GM21723 (cell line): ENCODE results near the gene TSHR.

Source experiments
- ATAC-seq: cut with Tn5 transposase; IDR thresholded peaks from one replicate; pipeline ENCODE4 v1.9.1; 2021; ENCODE audit warnings: mild to moderate bottlenecking, moderate library complexity; ENCODE audit not compliant: unreplicated experiment

The TSHR gene

DNA sequence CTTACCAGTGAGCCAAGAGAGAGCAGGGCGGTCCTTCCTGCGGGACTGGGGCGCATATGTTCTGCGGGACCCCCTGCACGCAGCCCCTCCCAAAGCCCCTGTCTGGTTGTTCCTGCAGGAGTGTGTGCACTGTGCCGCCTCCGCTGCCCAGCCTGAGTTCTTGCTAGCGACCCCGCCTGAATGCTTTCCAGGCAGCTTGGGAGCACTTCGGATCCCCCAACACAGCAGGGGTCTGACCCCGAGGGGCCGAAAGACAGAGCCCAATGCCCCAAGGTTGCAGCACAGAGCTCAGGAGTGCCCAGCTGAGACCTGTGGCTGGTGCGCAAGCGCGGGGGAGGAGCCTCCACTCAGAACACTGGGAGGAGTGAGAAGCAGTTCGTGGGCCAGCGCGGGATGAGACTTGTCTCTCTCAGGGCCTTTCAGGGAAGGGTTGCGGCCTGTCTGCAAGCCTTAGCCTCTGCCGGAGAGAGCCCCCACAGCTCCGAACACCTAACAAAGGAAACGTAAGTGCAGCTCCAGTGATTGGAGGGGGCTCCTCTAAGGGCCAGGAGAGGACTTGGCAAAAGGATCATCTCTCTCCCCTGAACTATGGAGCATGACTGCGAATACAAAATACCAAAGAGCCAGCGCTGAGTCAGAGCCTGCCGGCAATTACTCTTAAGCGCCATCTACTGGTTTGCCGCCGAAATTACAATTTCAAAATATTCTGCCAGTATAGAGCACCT is 214.8 kb downstream of the TSHR start:
- peak; percentile 97 for ATAC-seq

DNA sequence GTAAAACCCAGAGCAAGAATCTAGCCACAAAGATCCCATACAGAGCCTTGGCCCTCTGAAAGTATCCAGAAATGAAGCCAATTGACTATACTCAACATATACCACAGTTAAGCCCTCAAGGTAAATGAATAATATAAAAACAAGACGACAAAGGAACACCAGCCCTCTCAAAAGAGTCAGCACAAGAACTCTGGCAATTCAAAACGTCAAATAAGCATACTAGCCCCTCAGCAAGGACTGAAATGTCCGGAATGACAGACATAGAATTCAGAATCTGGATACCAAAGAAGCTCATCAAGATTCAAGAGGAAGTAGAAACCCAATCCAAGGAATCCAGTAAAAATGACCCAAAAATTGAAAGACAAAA is 215.4 kb downstream of the TSHR start:
- no peak for ATAC-seq

DNA sequence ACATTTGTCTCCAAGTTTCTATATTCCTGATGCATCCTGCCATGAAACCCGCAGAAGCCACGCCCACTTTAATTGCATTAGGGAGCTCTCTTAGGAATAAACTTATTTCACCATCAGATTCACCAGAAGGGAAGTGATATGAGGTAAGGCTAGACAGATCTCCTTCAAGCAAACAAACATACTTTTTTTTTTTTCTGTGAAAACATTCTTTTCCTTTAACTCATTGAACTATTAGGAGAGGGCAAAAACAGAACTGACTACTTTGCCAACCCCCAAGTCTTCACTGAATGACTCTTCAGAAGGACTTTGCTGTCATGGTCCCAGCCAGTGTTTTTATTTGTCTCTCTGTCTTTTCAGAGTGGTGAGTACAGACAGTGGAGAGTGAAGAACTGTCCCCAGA is 216.9 kb downstream of the TSHR start:
- ATAC-seq: no peak

DNA sequence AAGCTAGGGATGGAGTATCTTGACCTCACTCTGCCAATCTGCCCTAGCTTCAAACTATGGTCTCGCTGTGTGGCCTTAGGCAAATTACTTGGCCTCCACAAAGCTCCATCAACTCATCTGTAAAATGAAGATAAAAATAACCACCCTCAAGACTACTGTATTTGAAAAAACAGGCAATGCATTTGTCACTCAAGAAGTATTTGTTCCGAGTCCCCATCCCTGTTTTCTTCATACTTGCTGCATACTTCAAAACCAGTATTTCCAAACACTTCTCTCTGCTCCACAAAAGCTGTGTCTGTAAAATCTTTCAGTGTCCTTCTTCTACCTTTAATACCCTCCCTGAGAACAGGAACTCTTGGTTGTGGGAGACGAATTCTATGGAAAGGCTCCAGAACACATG is 217.5 kb downstream of the TSHR start:
- ATAC-seq: no peak

DNA sequence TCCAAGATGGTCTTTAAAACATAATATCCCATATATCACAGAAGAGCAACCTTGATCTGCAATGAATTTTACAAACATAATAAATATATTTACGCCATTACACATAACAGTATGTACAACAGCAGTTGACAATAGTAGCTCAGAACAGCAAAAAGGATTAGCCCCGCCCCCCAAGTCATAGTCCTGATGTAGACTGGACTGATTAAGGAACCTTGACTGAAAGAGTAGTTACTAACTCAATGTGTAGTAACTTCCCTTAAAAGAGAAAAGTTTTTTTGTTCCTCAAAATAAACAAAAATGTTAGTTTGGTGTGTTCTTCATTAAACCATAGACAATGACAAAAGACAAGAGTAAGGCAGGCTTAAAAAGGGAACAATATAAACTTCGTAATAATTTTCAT is 220.8 kb downstream of the TSHR start:
- ATAC-seq: no peak

DNA sequence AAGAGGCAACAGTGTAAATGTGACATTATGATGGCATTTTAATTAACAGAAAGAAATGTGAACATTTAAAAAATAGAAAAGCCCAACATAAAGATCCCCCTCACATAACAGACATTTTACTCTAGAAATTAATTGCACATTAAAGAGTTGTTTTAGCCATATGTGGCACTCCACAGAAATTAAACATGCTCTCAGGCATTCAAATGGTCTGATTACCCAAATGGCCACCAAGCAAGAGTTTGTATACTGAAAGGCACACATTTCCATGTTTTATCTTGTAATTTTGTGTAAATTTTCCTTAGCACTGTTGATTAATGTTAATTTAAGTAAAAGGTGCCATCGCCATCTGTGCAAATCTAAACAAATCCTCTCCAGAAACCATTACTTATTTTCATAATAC is 221.8 kb downstream of the TSHR start:
- ATAC-seq: no peak

DNA sequence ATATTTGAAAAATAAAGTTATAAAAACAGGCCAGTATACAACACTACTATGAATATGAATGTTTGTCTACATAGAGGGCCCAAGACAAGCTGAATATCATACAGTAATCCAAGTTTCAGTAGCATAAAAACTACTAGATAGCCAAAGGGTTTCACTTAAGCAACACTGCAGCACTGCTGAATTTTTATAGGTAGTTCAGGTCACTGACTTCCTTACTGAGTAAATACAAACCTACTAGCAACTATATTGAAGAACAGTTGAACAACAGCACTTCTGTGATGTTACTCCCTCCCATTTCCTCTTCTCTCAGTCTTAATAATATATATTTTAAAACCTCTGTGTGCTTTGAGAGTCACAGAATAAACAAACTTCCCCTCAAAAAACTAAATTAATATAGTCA is 222.6 kb downstream of the TSHR start:
- peak; percentile 68 for ATAC-seq

DNA sequence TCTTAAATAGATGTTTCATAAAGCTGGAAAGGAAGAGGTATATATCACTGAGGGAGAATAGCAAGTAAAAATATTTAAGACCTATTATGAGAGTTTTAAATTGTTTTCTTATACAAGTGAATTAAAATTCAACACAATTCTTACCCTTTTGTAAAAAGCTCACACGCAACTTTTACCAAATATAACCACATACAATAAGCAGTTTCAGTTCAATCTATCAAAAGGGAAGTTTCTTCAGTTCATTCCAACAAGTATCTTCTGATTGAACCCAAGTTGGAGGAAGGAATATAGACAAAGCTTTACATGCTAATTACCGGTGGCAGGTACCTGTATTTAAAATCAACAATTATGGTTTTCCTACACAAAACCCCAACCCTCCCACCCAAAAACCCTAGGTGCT is 224.2 kb downstream of the TSHR start:
- ATAC-seq: no peak

DNA sequence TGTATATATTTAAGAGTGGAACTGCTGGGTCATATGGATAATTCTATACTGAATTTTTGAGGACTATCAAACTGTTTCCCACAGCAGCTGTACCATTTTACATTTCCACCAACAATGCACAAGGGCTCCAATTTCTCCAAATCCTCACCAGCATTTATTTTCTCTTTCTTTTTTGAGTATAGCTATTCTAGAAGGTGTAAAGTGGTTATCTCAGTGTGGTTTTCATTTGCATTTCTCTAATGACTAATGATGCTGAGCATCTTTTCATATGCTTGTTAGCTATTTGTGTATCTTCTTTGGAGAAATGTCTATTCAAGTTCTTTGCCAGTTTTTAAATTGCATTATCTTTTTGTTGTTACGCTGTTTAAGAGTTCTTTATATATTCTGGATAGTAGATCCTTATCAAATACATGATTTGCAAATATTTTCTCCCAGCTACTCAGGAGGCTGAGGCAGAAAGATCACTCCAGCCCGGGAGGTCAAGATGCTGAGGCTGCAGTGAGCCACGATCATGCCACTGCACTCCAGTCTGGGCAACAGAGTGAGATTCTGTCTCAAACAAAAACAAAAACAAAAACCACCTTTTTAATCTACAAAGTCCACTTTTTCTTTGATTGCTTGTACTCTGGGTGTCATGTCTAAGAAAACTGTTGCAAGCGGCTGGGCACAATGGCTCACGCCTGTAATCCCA is 232.6 kb downstream of the TSHR start:
- peak; percentile 87 for ATAC-seq

DNA sequence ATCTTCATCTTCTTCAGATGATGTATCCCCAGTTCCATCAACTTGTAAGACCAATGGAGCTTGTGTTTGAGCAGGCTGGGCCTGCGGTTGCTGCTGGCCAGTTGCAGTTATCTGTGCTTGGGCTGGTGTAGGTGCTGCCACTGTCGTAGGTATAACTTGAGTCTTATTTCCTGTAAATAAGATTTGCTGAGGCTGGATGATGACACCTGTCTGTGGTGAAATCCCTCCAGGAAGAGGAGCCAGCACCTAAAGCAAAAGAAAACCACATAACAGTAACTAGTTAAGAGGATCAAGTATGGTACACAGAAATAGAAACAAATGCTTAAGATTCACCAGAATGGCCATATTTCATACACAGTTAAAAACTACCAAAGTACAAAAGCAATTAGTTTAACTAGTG is 237.2 kb downstream of the TSHR start:
- ATAC-seq: no peak

DNA sequence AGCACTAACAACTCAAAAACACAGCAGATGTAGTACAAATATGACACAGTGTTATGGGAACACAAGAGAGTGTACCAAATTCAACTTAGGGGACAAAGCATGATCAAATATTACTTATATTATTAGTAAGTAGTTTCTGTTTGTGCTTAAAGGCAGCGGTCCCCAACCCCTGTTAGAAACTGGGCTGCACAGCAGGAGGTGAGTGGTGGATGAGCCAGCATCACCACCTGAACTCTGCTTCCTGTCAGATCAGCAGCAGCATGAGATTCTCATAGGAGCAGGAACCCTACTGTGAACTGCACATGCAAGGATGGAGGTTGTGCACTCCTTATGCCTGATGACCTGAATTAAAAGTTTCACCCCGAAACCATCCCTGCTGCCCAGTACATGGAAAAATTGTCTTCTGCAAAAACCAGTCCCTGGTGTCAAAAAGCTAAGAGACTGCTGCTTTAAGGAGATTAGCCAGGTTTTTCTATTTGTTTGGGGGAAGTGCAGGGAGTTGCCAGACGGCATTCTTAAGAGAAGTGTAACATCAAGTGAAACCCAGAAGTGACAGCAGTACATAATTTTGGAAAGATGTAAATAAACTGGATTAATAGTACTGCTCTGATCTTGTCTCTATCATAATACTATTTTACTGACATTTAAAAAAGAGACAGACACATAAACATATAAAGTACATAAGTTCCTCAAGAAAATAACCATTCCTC is 238.7 kb downstream of the TSHR start:
- ATAC-seq: no peak
